GM12872 (cell line): ENCODE data around the gene FHAD1.

Experiments
- TF ChIP-seq, protein P1 (sequence below): IDR thresholded peaks from 3 replicates; pipeline ENCODE4 v1.5.1; 2011; ENCODE audit warnings: low read depth, mild to moderate bottlenecking, low read length, moderate library complexity; ENCODE audit not compliant: insufficient read depth

FHAD1 gene

DNA sequence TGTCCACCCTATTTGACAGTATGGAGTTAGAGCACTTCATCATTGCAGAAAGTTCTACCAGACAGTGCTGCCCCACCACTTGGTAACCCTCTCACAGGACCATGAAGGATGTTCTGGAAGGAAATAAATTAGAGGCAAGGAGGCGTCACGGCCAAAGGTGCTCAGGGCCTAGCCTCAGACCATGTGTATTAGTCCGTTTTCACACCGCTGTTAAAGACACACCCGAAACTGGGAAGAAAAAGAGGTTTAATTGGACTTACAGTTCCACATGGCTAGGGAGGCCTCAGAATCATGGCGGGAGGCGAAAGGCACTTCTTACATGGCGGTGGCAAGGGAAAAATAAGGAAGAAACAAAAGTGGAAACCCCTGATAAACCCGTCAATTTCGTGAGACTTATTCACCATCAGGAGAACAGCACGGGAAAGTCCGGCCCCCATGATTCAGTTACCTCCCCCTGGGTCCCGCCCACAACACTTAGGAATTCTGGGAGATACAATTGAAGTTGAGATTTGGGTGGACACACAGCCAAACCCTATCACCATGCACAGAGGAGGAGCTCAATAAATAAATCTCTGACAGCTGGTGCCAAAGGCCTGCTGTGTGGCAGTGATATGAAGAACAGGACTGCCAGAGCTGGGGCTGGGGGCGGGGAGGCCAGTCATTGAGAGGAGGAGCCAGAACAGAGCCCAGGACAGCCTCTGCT lies 75.8 kb downstream of the FHAD1 start:
- TF ChIP-seq, protein P1, sequence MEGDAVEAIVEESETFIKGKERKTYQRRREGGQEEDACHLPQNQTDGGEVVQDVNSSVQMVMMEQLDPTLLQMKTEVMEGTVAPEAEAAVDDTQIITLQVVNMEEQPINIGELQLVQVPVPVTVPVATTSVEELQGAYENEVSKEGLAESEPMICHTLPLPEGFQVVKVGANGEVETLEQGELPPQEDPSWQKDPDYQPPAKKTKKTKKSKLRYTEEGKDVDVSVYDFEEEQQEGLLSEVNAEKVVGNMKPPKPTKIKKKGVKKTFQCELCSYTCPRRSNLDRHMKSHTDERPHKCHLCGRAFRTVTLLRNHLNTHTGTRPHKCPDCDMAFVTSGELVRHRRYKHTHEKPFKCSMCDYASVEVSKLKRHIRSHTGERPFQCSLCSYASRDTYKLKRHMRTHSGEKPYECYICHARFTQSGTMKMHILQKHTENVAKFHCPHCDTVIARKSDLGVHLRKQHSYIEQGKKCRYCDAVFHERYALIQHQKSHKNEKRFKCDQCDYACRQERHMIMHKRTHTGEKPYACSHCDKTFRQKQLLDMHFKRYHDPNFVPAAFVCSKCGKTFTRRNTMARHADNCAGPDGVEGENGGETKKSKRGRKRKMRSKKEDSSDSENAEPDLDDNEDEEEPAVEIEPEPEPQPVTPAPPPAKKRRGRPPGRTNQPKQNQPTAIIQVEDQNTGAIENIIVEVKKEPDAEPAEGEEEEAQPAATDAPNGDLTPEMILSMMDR, result no peak

DNA sequence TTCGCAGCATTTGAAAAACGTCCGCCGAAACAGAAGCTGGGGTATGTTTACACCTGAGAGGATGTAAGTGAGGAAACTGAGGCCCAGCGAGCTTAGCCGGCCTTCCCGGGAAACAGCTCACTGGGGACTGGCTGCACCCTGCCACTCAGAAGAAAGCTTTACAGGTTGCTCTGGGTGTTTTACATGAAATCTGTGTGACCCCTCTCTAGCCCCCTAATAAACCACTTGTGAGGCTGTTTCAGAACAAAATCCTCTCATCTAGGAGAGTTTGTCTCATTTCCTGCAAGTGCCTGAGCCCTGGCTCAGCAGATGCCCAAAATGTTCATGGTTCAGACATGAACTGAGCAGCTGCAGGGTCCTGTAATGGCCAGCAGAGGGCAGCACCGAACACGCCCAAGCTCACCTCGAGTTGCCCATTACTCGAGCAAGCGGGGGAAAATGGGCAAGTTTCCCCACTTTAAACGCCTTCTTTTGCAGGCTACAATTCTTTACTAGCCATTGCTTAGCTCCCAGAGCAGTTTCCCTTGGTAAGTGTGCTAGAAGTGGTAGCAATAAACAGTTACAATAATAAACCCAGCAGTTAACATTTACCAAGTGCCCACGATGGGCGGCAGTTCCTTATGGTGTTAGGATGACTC lies 76.4 kb downstream of the FHAD1 start:
- TF ChIP-seq, protein P1, result peak; percentile 98

DNA sequence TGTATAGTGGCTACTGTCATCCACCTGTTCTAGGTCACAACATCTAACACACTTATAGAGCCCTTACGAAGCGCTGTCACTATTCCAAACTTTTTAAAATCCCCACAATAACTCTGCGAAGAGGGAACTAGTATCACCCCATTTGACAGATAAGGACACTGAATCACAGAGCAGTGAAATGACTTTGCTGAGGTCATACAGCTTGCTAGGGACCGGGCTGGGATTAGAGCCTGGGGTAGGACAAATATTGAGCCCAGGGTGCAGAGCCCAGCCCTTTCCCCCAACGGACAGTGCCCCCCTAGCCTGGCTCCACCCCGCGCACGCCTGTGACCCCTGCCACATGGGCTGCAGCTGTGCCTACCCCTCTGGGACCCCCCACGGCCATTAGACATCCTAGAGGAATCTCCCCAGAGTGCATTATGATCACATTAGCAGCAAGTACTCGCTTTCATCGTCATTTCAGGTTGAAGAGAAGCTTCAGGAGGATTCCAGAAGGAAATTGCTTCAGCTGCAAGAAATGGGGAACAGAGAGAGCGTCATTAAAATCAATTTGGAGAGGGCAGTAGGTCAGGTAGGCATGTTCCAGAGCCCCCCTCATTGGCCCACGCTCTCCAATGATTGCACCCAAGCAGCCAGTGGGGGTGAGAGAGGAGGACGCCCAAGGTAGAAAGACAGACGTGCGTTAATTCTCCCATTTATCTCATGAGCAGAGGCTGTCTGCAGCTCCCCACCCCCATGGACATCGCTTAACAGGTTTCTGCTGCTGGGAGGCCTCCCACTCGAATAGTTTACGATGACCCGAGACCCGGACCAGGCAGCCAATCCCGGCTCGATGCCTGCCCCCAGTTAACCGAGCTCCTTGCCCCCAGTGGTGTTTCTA lies 77.2 kb downstream of the FHAD1 start:
- TF ChIP-seq, protein P1, result no peak

DNA sequence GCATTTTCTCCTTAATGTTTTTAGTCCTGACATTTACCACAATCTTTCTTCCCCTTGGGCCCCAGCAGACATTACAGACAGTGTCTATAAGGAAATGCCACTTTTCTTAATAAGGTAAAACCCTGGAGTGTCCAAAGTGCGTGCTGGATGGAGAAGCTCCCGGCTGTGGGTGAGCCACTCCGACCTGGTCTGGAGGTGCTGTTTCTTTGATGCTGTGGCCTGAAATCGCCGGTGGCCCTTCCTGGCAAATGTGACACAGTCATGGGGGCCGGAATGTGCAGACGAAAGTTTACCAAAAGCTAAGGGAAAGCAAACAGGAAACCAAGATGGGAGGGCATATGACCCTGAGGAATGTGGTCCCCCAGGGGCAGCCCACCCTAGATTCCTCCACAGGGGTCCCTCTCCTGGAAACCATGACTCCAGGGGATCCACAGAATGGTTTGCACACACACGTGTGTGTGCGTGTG lies 77.9 kb downstream of the FHAD1 start:
- TF ChIP-seq, protein P1, result no peak

DNA sequence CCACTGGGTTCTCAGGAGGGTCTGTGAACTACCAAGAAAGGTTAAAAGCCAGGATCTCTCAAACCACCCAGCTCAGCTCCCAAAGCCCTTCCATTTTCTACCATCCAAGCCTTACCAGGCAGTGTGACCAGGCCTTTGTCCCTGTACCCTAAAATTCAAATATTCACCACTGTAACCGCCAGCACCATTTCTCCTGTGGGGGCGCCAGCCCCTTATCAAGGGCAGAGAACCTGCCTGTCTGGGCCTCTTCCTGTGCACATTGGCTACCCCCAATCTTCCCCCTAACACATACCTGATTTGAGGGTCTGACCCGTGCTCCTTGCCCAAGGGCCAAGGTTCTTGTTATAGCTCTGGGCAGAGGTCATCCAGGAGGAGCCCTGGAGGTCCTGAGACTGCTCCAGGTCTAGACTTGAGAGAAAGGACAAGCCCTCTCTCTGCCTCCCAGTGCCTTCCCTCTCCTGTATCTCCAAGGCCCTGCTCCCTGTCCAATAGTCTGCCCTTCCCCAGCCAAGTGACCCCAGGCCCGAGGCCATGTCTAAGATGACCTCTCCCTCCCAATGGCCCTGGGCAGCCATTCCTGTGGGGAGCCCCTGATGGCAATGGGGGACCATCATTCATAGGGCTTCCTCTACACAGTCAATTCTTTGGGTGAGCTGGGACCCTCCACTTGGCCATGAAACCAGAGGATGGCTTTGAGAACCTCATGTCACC lies 78.5 kb downstream of the FHAD1 start:
- TF ChIP-seq, protein P1, result no peak

DNA sequence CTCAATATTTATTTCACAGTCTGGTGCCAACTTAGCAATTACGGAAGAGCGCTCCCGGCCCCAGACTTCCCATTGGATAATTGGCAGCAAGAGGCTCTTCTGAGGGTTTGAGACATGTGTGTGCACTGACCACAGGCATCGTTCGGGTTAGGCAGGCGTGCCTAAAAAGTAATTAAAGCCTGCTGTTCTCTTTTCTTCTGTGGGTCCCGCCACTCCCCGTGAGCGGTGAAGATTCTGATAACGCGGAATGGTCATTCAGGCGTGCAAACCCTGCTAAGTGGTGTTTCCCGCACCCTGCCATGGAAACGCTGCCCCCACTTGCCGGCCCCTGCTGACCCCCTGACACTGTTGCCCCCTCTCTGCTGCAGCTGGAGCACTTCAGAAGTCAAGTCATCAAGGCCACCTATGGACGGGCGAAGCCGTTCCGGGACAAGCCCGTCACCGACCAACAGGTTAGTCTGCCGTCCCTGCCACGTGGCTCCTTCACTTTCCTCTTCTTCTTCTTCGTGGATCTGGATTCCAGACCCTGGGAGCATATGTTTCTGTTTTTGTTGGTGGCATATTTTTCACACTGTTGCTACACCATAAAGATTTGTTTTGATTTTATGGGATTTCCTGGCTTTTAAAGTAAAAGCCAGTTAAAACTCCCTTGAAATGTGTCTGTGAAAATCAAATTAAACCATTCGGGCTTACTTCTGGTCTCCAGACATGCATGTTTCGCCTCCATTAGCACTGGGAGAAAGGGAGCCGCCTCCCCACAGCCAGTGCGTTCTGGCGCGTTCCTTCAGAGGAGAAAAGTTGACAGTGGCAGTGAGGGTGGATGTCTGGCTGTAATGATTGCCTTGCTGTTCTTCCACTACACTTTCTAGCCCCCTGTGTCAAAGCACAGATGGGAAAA lies 79.9 kb downstream of the FHAD1 start:
- TF ChIP-seq, protein P1, result no peak
